H9 (cell line): ENCODE data around the gene ACTN2. TPM values are rescaled to one million over a fixed set of nuclear protein-coding genes. Genes with fewer than 3 reads are reported as not detected.

Experiments used
- DNase-seq: peaks from one replicate; pipeline ENCODE4 v3.0.0-alpha.2; 2017
- H2AFZ ChIP-seq: one replicate; pipeline ENCODE4 v1.6.1; 2013; ENCODE audit warnings: mild to moderate bottlenecking, low read length, control low read depth, moderate library complexity
- H2AK5ac ChIP-seq: 2 replicates; pipeline ENCODE4 v1.6.1; 2013; ENCODE audit warnings: low read length, control low read depth, mixed read lengths; ENCODE audit not compliant: insufficient read length
- H2BK120ac ChIP-seq: one replicate; pipeline ENCODE4 v1.6.1; 2013; ENCODE audit warnings: low read depth, mild to moderate bottlenecking, low read length, control low read depth, inconsistent platforms; ENCODE audit not compliant: poor library complexity, severe bottlenecking
- H2BK12ac ChIP-seq: 2 replicates; pipeline ENCODE4 v1.6.1; 2013; ENCODE audit warnings: low read length, control low read depth, mixed read lengths, low read depth; ENCODE audit not compliant: insufficient read length
- H2BK15ac ChIP-seq: 2 replicates; pipeline ENCODE4 v1.6.1; 2013; ENCODE audit warnings: low read depth, low read length, control low read depth
- H2BK20ac ChIP-seq: one replicate; pipeline ENCODE4 v1.6.1; 2013; ENCODE audit warnings: low read depth, mild to moderate bottlenecking, low read length, control low read depth, inconsistent platforms; ENCODE audit not compliant: poor library complexity, severe bottlenecking
- H2BK5ac ChIP-seq: 2 replicates; pipeline ENCODE4 v1.6.1; 2013; ENCODE audit warnings: low read length, control low read depth, mixed read lengths; ENCODE audit not compliant: insufficient read length
- H3K14ac ChIP-seq: 2 replicates; pipeline ENCODE4 v1.6.1; 2013; ENCODE audit warnings: low read length, control low read depth; ENCODE audit not compliant: insufficient read depth
- H3K18ac ChIP-seq: 2 replicates; pipeline ENCODE4 v1.6.1; 2013; ENCODE audit warnings: low read depth, mild to moderate bottlenecking, mixed read lengths, low read length, control low read depth; ENCODE audit not compliant: insufficient read length
- H3K23ac ChIP-seq: 2 replicates; pipeline ENCODE4 v1.6.1; 2013; ENCODE audit warnings: low read length, control low read depth, mixed read lengths, low read depth; ENCODE audit not compliant: insufficient read length
- H3K23me2 ChIP-seq: 2 replicates; pipeline ENCODE4 v1.6.1; 2013; ENCODE audit warnings: low read depth, mild to moderate bottlenecking, mixed read lengths, low read length, control low read depth; ENCODE audit not compliant: insufficient read length, poor library complexity, severe bottlenecking
- H3K27ac ChIP-seq: 2 replicates; pipeline ENCODE4 v1.5.1; 2013; ENCODE audit warnings: low read length, control low read depth, mixed read lengths, low read depth; ENCODE audit not compliant: insufficient read length
- H3K27me3 ChIP-seq: 2 replicates; pipeline ENCODE4 v1.6.1; 2013; ENCODE audit warnings: low read length, control low read depth, inconsistent platforms; ENCODE audit not compliant: insufficient read depth
- H3K4ac ChIP-seq: 2 replicates; pipeline ENCODE4 v1.6.1; 2013; ENCODE audit warnings: low read depth, mild to moderate bottlenecking, control low read depth, inconsistent platforms, low read length, moderate library complexity
- H3K4me1 ChIP-seq: 2 replicates; pipeline ENCODE4 v1.6.1; 2013; ENCODE audit warnings: low read length, control low read depth, inconsistent platforms; ENCODE audit not compliant: insufficient read depth
- H3K4me2 ChIP-seq: 2 replicates; pipeline ENCODE4 v1.6.1; 2013; ENCODE audit warnings: low read length, control low read depth, mixed read lengths; ENCODE audit not compliant: insufficient read length, insufficient read depth
- H3K56ac ChIP-seq: 2 replicates; pipeline ENCODE4 v1.6.1; 2013; ENCODE audit warnings: low read depth, mild to moderate bottlenecking, mixed read lengths, low read length, control low read depth; ENCODE audit not compliant: insufficient read length
- H3K79me1 ChIP-seq: 2 replicates; pipeline ENCODE4 v1.6.1; 2013; ENCODE audit warnings: low read depth, mild to moderate bottlenecking, moderate library complexity, low read length, control low read depth, inconsistent platforms; ENCODE audit not compliant: insufficient read depth, poor library complexity, severe bottlenecking
- H3K79me2 ChIP-seq: 2 replicates; pipeline ENCODE4 v1.6.1; 2013; ENCODE audit warnings: low read length, control low read depth, inconsistent platforms; ENCODE audit not compliant: insufficient read depth
- H3K9ac ChIP-seq: 2 replicates; pipeline ENCODE4 v1.6.1; 2013; ENCODE audit warnings: low read length, control low read depth, mixed read lengths; ENCODE audit not compliant: insufficient read length; ENCODE audit errors: extremely low read depth
- H3K9me3 ChIP-seq: one replicate; pipeline ENCODE4 v1.6.1; 2013; ENCODE audit warnings: low read depth, low read length, inconsistent platforms; ENCODE audit not compliant: control insufficient read depth
- H3T11ph ChIP-seq: one replicate; pipeline ENCODE4 v1.6.1; 2013; ENCODE audit warnings: mild to moderate bottlenecking, low read length, control low read depth, inconsistent platforms
- H4K20me1 ChIP-seq: one replicate; pipeline ENCODE4 v1.6.1; 2013; ENCODE audit not compliant: control insufficient read depth, insufficient read length, insufficient read depth
- H4K5ac ChIP-seq: 2 replicates; pipeline ENCODE4 v1.6.1; 2013; ENCODE audit warnings: low read depth, mild to moderate bottlenecking, mixed read lengths, low read length, control low read depth; ENCODE audit not compliant: insufficient read length
- H4K8ac ChIP-seq: replicated peaks from 2 replicates; pipeline ENCODE4 v1.6.1; 2013; ENCODE audit warnings: low read length, control low read depth, mixed read lengths, low read depth; ENCODE audit not compliant: insufficient read length
- H4K91ac ChIP-seq: 2 replicates; pipeline ENCODE4 v1.6.1; 2013; ENCODE audit warnings: low read depth, mild to moderate bottlenecking, moderate library complexity, mixed read lengths, low read length, control low read depth; ENCODE audit not compliant: insufficient read length
- H3K27ac Mint-ChIP-seq, 3 experiments: 2 replicates in 2 of 3; 3 replicates in 1 of 3; pipeline ENCODE4 v1.8.0; 2020 to 2021; ENCODE audit warnings: mixed read lengths in 3 of 3, mild to moderate bottlenecking in 1 of 3, moderate library complexity in 1 of 3
- H3K27me3 Mint-ChIP-seq: 2 replicates; pipeline ENCODE4 v1.8.0; 2021; ENCODE audit warnings: low read depth, mild to moderate bottlenecking, moderate library complexity, mixed read lengths
- H3K36me3 Mint-ChIP-seq, 3 experiments: 2 replicates in 2 of 3; 3 replicates in 1 of 3; pipeline ENCODE4 v1.8.0; 2020 to 2021; ENCODE audit warnings: low read depth in 3 of 3, mixed read lengths in 3 of 3; ENCODE audit not compliant: insufficient read depth in 1 of 3
- H3K4me1 Mint-ChIP-seq, 2 experiments: 2 replicates each; pipeline ENCODE4 v1.8.0; 2020; ENCODE audit warnings: mixed read lengths in 2 of 2
- H3K4me3 Mint-ChIP-seq, 2 experiments: 2 replicates in 1 of 2; 3 replicates in 1 of 2; pipeline ENCODE4 v1.8.0; 2020 to 2021; ENCODE audit warnings: mild to moderate bottlenecking in 2 of 2, mixed read lengths in 2 of 2, moderate library complexity in 1 of 2
- H3K9me3 Mint-ChIP-seq, 2 experiments: 2 replicates in 1 of 2; 3 replicates in 1 of 2; pipeline ENCODE4 v1.8.0; 2020; ENCODE audit warnings: mild to moderate bottlenecking in 2 of 2, mixed read lengths in 2 of 2, moderate library complexity in 1 of 2
- total RNA-seq: library from RNA; stranded (reverse); gene quantifications from 2 replicates; pipeline ENCODE4 v1.2.1, GENCODE V29; 2021
- TF ChIP-seq, protein P1 (sequence below): fragments of 200-600 bp; sonication (generic); conservative IDR thresholded peaks from 3 replicates; pipeline ENCODE4 v1.8.0; 2021; ENCODE audit warnings: antibody characterized with exemption, mild to moderate bottlenecking

Gene ACTN2
- total RNA-seq, 1 experiment from 2014 or later, result 2.3 TPM

DNA sequence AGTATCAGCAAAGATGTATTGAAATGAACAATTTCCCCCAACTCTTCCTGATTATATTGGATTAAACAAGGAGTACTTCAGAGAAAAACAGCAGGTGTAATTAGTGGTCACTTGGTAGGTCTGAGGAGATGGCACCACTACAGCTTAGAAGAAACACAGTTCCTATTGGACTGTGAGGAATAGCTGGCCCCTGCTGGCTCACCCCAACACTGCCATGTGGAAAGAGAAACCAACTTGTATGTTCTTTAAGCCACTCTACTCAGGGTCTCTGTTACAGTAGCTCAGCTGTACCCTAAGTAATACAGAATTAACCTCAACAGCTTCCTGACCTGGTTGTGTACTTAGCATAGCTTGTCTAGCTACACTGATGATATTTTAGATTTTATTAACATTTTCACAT, 82.3 kb downstream of the ACTN2 start:
- H3K36me3 Mint-ChIP-seq, result no peaks in the 10 kb centered on the region; a peak in 1 of 7 replicates
- no peaks in the 10 kb centered on the region for H3K79me1 ChIP-seq
- H3K4me2 ChIP-seq, result no peak overlapping the region
- H2BK20ac ChIP-seq, result no peak overlapping the region
- no peak overlapping the region for H3K4me3 Mint-ChIP-seq
- H3K27me3 Mint-ChIP-seq, result peaks cover 2% of the 10 kb centered on the region; the same call in 1 of the 2 replicates
- no peak overlapping the region for H3K27ac ChIP-seq
- no peak overlapping the region for H2BK12ac ChIP-seq
- no peak overlapping the region for H4K5ac ChIP-seq
- H3K9ac ChIP-seq, result no peak overlapping the region
- no peaks in the 10 kb centered on the region for H3K79me2 ChIP-seq
- no peak overlapping the region for H2BK5ac ChIP-seq
- no peaks in the 10 kb centered on the region for H4K20me1 ChIP-seq
- H3K9me3 Mint-ChIP-seq, result no peaks in the 10 kb centered on the region
- no peak overlapping the region for H3K14ac ChIP-seq
- no peaks in the 10 kb centered on the region for H3K27me3 ChIP-seq
- H2BK15ac ChIP-seq, result no peak overlapping the region
- H3K27ac Mint-ChIP-seq, result no peak overlapping the region
- H4K91ac ChIP-seq, result no peak overlapping the region
- no peak overlapping the region for H2AFZ ChIP-seq
- H3K23ac ChIP-seq, result no peak overlapping the region
- H3K4me1 Mint-ChIP-seq, result no peaks in the 10 kb centered on the region
- no peaks in the 10 kb centered on the region for H3K9me3 ChIP-seq
- no peaks in the 10 kb centered on the region for H3K23me2 ChIP-seq
- DNase-seq, result no peak
- TF ChIP-seq, protein P1, sequence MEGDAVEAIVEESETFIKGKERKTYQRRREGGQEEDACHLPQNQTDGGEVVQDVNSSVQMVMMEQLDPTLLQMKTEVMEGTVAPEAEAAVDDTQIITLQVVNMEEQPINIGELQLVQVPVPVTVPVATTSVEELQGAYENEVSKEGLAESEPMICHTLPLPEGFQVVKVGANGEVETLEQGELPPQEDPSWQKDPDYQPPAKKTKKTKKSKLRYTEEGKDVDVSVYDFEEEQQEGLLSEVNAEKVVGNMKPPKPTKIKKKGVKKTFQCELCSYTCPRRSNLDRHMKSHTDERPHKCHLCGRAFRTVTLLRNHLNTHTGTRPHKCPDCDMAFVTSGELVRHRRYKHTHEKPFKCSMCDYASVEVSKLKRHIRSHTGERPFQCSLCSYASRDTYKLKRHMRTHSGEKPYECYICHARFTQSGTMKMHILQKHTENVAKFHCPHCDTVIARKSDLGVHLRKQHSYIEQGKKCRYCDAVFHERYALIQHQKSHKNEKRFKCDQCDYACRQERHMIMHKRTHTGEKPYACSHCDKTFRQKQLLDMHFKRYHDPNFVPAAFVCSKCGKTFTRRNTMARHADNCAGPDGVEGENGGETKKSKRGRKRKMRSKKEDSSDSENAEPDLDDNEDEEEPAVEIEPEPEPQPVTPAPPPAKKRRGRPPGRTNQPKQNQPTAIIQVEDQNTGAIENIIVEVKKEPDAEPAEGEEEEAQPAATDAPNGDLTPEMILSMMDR, result no peak
- no peak overlapping the region for H3K4ac ChIP-seq
- no peaks in the 10 kb centered on the region for H3K4me1 ChIP-seq
- no peak overlapping the region for H4K8ac ChIP-seq
- no peak overlapping the region for H3T11ph ChIP-seq
- no peak overlapping the region for H2BK120ac ChIP-seq
- no peak overlapping the region for H2AK5ac ChIP-seq
- H3K56ac ChIP-seq, result no peak overlapping the region
- no peak overlapping the region for H3K18ac ChIP-seq
